HG03378 (cell line): ENCODE measurements around the gene CHAMP1.
"Not testable (repeated sequence)": the region's sequence is repeated elsewhere in the genome, so short reads cannot be mapped to it uniquely, and the experiment has no call there.

Experiments
- ATAC-seq: cut with Tn5 transposase; IDR thresholded peaks from one replicate; pipeline ENCODE4 v1.9.1; 2021; ENCODE audit warnings: mild to moderate bottlenecking, moderate library complexity; ENCODE audit not compliant: unreplicated experiment

Gene CHAMP1

GRCh38 chr13:114328595-114328994, 14.3 kb downstream of the CHAMP1 start:
- ATAC-seq, result no peak

- ATAC-seq, result no peak
These were observed 15.8 kb downstream of the CHAMP1 start for GRCh38 chr13:114330086-114330485.

- not testable (repeated sequence) for ATAC-seq
These were observed 19.6 kb downstream of the CHAMP1 start for GRCh38 chr13:114333881-114334280.

- ATAC-seq, result no peak
These were observed 20.2 kb downstream of the CHAMP1 start for GRCh38 chr13:114334305-114335053.

- ATAC-seq, result not testable (repeated sequence)
These were observed 22.2 kb downstream of the CHAMP1 start for GRCh38 chr13:114336457-114336856.

GRCh38 chr13:114338959-114339358, 24.7 kb downstream of the CHAMP1 start:
- ATAC-seq, result no peak

GRCh38 chr13:114339857-114340534, 25.7 kb downstream of the CHAMP1 start:
- ATAC-seq, result no peak

GRCh38 chr13:114341003-114341777, 26.9 kb downstream of the CHAMP1 start:
- ATAC-seq, result no peak

GRCh38 chr13:114347256-114347655, 33.0 kb downstream of the CHAMP1 start:
- not testable (repeated sequence) for ATAC-seq

- ATAC-seq, result not testable (repeated sequence)
These were observed 38.5 kb downstream of the CHAMP1 start for GRCh38 chr13:114352763-114353162.

- ATAC-seq, result not testable (repeated sequence)
These were observed 39.1 kb downstream of the CHAMP1 start for GRCh38 chr13:114353382-114353781.
